ENCODE measurements around the gene CPT2. TPM values are rescaled to one million over a fixed set of nuclear protein-coding genes. Genes with fewer than 3 reads are reported as not detected.

Gene CPT2
- total RNA-seq, 1 donor from 2014 or later: 26.3 TPM

- H3K4me1 ChIP-seq: peaks cover 36% of the 10 kb centered on the region
- H3K4me3 ChIP-seq: no peak overlapping the region
- TF ChIP-seq CTCF (IDR thresholded peaks at IDR 0.05): no peak
- no peak for DNase-seq
- no peaks in the 10 kb centered on the region for H3K27me3 ChIP-seq (ENCODE audit: low read depth)
- H3K27ac ChIP-seq: no peak overlapping the region
- ATAC-seq: no peak
- intact Hi-C loops (cut with DNase I): no loop called here
- no peaks in the 10 kb centered on the region for H3K36me3 ChIP-seq
- H3K9me3 ChIP-seq: no peaks in the 10 kb centered on the region
These were observed 21.4 kb upstream of the CPT2 start for GRCh38 chr1:53174971-53175913.

DNA sequence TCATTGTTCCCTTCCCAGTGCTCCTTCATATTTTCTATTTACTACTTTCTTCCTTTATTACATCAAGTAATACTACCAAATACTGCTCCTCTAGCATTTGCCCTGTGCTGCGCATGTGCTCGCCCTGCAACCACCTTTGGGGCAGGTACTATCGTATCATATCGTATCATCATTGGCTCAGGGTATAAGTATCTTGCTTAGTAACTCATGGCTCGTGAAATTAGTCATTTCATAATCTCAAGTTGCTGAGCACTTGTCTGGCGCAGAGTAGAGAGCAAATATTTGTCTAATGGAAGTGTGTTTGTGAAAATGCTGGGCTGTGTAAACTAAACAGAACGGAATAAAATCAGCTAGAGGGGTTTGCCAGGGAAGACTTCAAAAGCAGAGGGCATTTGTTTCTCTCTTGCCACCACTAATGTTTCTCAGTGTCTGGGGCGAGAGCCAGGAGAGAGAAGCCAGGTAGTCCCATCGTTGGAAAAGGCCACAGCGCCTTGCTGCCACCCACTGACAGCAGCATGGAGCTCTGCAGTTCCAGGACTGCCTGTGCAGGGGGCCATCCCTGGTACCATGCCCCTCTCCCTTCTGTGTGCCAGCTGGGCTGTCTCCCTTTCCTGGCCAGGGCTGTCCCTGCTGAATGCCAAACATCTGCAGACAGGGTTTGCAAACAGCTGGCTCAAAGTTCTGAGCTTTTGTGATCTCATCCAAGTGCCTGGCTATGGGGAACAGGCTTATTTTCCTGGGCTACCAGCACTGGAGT lies 20.0 kb upstream of the CPT2 start:
- intact Hi-C loops (cut with DNase I): no loop called here
- H3K4me1 ChIP-seq: peaks cover 36% of the 10 kb centered on the region
- H3K27ac ChIP-seq: peak overlapping the region; percentile 18
- peak; percentile 20 for TF ChIP-seq CTCF (IDR thresholded peaks at IDR 0.05)
- no peaks in the 10 kb centered on the region for H3K36me3 ChIP-seq
- H3K4me3 ChIP-seq: no peak overlapping the region
- no peaks in the 10 kb centered on the region for H3K27me3 ChIP-seq (ENCODE audit: low read depth)
- peak; percentile 88 to 92 for ATAC-seq
- DNase-seq: peak; percentile 57
- H3K9me3 ChIP-seq: no peaks in the 10 kb centered on the region

GRCh38 chr1:53180226-53180625 lies 16.4 kb upstream of the CPT2 start:
- Histone ChIP-seq H3K4me1 (peaks cover 32% of the 10 kb centered on the region), H3K36me3 (no peaks in the 10 kb centered on the region), H3K27ac (no peak overlapping the region), H3K9me3 (no peaks in the 10 kb centered on the region), H3K27me3 (ENCODE audit: low read depth) (no peaks in the 10 kb centered on the region), H3K4me3 (no peak overlapping the region)
- ATAC-seq (no peak), DNase-seq (no peak)
- intact Hi-C loops (cut with DNase I): no loop called here
- TF ChIP-seq CTCF (IDR thresholded peaks at IDR 0.05): no peak

GRCh38 chr1:53180951-53181350 lies 15.7 kb upstream of the CPT2 start:
- intact Hi-C loops (cut with DNase I): no loop called here
- peaks cover 31% of the 10 kb centered on the region for H3K4me1 ChIP-seq
- ATAC-seq: no peak

More at GRCh38 chr1:53180951-53181350, 15.7 kb upstream of the CPT2 start:
- DNase-seq: no peak
- Histone ChIP-seq H3K36me3 (no peaks in the 10 kb centered on the region), H3K9me3 (no peaks in the 10 kb centered on the region), H3K4me3 (no peak overlapping the region), H3K27me3 (ENCODE audit: low read depth) (no peaks in the 10 kb centered on the region), H3K27ac (no peak overlapping the region)
- TF ChIP-seq CTCF (IDR thresholded peaks at IDR 0.05): no peak
